Stimulated activated CD4-positive, alpha-beta T cell treated with anti-CD3 and anti-CD28 coated beads, Interleukin-4, amount 100 ng/mL, for 1 hour (primary cell): ENCODE results near the gene HPCAL1.

Experiments
- DNase-seq: peaks from one replicate; pipeline ENCODE4 v3.0.0-alpha.2; 2020

HPCAL1 gene

GRCh38 chr2:10392951-10393639 lies 90.4 kb downstream of the HPCAL1 start:
- no peak for DNase-seq

- DNase-seq = no peak
These were observed 90.9 kb downstream of the HPCAL1 start for GRCh38 chr2:10393640-10393982.

DNA sequence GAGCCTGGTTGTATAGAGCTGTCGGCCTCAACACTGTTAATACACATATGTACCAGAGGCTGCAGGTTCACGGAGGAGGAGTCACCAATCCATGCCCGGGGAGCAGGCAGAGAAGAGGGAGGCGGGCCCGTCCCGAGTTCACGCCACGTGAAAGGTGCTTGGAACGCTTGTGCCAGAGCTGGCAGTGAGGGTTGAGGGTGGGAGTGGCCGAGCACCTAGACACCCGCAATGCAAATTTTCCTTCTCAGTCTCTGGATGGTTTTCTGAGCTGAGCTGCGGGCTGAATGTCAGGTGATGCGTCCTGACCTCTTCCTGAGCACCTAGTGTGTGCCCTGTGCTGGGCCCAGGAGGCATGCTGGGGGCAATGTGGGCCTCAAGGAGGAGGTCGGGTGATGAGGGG lies 93.2 kb downstream of the HPCAL1 start:
- DNase-seq = no peak

GRCh38 chr2:10396464-10396863 lies 93.8 kb downstream of the HPCAL1 start:
- no peak for DNase-seq

DNA sequence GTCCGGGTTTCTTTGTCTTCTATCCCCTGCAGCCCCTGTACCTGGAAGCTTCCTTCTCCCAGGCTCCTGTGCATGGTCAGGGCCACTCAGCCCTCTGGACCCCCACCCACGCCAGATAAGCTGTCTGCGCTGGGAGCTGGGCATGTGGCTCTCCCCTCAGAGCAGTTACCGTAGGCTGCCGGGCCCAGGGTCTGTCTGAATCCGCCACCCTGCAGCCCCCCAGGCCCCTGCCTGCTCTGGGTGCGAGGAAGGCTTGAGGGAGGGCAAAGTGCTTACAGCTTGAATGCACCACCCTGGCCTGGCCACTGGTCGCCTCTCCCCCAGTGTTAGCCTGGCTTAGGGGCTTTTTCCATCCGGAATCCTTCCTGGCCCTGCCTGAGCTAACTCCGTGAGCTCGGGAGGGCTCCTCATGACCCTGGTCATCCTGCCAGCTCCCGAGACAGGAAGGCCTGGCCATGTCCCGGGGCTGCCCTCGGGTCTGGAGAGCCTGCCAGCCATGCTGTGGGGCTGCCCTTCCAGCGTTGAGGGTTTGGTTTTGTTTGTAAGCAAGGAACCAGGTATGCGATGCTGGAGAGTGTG lies 94.7 kb downstream of the HPCAL1 start:
- no peak for DNase-seq

DNA sequence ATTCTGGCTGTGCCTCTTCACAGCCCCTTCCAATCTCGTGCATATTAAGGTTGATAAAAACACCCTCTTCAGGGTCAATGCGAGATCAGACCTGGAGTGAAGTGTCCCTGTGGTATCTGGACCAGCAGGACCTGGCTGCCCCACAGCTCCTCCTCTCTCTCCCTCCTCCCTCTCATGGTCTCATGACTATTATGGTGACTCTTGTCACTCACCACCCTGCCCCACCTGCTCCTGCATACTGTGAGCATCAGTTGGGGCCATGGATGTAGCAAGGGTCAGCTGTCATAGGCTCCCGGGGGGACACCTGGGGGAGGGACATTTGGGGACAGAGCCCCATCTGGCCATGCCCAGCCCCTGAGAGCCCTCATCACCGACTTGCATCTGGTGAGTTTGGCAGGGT lies 95.2 kb downstream of the HPCAL1 start:
- DNase-seq = no peak

GRCh38 chr2:10398496-10398895 lies 95.8 kb downstream of the HPCAL1 start:
- DNase-seq = no peak

DNA sequence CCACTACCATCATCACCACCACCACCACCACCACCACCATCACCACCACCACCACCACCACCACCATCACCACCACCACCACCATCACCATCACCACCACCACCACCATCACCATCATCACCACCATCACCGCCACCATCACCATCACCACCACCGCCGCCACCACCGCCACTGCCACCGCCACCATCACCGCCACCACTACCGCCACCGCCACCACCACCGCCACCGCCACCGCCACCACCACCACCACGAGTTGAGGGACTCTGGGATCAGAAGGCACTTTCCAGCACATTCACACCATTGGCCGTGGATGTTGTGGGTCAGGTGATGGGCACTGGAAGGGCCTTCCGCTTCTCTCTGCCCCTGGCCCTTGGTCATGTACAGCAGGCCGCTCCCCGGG lies 96.7 kb downstream of the HPCAL1 start:
- no peak for DNase-seq

DNA sequence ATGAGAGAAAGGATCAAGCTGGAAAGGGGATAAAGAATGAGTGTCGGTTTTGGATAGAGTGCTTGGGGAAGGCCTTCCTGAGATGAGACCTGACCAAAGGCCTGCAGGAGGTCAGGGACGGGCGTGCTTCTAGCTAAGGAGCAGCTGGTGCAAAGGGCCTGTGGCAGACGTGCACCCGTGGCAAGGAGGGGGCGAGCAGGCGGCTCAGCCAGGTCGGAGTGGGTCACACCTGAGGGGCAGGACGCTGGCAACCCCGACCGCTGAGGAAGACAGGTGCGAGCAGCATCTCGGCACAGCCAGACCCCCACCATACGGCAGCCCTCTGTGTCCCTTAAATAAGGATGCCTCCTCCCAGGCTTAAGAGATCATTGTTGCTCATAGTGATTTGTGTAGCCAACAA lies 97.3 kb downstream of the HPCAL1 start:
- no peak for DNase-seq

- no peak for DNase-seq
These were observed 97.9 kb downstream of the HPCAL1 start for GRCh38 chr2:10400568-10400977.

DNA sequence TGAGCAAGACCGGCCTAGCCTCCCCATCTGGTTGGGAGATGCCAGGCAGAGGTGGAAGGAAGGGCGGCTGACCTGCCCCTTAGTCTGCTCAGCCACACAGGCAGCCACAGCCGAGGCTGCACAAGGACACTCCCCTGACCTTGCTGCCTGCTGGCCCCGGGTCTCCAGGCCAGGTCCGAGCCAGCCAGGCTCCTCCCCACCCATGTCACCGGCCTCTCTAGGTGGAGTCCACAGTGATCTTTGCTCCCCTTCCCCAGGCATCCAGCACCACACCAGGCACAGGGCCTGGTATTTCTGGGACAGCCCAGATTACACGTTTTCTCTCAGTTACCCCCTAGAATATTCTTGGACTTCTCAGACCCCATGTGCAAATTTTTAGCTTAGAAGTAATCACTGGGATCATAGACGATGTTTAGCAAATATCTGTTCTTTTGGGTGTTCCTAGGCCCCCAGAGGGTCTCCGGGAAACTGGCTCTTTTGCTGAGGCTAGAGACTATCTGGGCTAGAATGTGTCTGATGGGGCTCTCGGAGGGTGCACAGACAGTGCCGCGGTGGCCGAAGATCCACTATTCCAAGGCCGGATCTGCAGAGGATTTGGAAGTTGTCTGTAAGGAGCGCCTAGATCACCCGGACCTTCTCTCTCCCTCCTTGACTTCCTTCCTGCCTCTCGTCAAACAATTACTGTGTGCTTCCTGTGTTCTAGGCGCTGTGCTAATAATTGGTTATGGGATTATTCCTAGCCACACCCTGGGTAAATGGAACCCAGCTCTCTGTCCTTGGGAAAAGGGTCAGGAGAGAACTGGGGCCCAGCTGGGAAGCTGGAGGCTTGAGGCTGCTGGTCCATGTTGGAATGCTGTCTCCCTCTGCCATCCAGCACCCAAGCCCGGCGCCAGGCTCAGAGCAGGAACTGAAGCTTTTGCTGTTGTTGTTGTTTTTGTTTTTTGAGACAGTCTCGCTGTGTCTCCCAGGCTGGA lies 98.6 kb downstream of the HPCAL1 start:
- DNase-seq = no peak

DNA sequence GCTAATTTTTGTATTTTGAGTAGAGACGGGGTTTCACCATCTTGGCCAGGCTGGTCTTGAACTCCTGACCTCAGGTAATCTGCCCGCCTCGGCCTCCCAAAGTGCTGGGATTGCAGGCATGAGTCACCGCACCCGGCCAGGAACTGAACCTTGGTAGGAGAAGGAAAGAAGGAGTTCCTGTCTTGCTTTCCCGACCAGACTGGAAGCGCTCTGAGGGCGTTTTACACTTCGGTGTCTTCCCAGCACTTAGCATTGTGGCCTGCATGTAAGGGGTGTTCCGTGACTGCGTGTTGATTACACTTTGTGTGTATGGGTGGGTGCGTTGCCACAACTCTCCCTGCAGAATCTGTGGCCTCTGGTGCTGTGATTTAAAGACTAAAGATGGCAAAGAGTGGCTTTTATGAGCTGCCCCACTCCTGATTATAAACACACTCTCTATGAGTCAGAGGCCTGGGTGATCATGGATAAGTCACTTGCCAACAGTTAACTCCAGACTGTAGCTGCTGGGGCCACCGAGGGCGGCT lies 99.4 kb downstream of the HPCAL1 start:
- DNase-seq = no peak

DNA sequence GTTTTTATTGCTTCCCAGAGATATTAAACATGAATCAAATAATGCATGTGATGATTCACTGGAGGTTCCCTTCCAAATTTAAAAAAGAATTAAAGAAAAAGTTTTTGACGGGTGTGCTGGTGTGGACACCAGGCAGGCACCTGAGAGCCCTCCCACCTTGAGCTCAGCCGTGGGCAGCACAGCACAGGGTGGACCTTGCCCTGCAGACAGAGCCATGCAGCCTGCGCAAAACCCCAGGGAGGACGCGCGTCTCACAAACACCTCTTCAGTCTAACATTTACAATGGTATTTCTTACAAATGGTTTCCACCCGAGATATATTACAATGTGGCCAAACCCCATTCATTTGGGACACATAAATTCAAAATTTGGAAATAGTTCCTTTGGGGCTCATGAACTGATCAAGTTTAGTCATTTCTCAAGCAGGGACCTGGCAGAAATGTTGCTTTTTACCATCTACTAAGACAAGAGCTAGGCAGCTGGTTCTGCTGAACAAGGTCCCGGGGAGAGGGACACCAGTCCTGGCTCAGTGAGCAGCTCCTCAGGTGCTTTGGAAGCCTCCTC lies 100.0 kb downstream of the HPCAL1 start:
- DNase-seq = no peak

- no peak for DNase-seq
These were observed 101.8 kb downstream of the HPCAL1 start for GRCh38 chr2:10404324-10405143.

DNA sequence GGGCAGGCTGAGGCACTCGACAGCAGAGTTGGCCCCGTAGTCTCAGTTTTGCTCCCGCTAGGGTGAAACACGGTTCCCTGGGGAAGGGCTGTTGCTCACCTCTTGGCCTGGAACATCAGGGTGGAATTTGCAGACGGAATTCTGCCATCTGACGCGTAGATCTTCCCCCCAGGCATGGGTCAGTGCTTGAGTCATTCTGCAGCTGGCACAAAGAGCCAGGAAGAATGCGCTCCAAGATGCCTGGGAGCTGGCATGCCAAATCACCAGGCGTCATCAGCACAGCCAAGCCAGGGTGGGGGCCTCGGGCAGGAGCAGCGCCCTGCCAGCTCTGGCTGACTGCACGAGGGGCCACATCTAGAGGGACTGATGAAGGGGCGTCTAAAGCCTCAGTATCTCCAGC lies 102.7 kb downstream of the HPCAL1 start:
- DNase-seq = no peak

- no peak for DNase-seq
These were observed 103.3 kb downstream of the HPCAL1 start for GRCh38 chr2:10406016-10406415.

DNA sequence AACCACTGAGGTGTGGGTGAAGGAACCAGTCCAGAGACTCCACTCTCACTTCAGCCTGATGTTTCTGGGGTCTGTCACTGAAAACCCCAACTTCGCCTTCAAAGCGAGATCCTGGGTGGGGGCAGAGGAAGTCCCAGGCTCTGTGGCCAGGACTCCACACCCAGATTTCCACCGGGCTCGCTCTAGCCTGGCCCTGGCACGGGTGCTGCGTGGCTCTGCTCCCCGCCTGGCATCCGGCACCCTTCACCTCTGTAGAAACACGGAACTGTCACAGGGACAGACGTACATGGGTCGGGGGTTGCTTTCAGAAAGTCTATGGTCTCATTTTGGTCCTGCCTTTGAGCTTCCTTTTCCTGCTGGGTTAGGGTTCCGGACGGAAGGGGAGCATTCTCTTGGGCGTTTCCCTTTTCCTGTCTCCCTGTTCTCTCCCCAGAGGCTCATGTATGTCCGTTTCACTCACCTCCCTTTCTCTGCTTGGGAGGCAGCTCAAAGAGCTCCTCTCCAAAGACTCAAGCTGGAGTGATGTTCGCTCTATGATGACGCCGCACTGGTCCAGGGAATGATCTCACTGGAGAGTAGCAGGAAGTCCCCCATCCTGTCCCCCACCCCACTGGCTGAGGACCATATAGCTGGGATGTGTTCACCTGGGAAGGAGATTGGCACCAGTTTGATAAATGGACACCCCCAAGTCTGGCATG lies 103.9 kb downstream of the HPCAL1 start:
- no peak for DNase-seq

DNA sequence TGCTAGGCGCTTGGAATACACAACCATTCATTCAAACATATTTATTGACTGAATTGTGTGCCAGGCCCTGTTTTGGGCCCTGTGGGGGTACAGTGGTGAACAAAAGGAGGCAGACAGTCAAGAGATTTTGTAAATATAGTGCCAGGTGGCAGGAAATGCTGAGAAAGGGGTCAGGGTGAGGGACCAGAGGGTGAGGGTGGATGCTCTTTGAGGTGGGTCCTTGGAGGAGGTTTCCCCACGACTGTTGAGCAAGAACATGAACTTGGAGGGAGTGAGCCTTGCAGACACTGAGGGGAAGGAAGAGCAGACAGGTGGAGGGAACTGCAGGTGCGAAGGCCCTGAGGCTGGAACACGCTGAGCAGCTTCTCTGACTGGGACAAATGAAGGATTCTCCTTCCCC lies 104.7 kb downstream of the HPCAL1 start:
- DNase-seq = no peak

DNA sequence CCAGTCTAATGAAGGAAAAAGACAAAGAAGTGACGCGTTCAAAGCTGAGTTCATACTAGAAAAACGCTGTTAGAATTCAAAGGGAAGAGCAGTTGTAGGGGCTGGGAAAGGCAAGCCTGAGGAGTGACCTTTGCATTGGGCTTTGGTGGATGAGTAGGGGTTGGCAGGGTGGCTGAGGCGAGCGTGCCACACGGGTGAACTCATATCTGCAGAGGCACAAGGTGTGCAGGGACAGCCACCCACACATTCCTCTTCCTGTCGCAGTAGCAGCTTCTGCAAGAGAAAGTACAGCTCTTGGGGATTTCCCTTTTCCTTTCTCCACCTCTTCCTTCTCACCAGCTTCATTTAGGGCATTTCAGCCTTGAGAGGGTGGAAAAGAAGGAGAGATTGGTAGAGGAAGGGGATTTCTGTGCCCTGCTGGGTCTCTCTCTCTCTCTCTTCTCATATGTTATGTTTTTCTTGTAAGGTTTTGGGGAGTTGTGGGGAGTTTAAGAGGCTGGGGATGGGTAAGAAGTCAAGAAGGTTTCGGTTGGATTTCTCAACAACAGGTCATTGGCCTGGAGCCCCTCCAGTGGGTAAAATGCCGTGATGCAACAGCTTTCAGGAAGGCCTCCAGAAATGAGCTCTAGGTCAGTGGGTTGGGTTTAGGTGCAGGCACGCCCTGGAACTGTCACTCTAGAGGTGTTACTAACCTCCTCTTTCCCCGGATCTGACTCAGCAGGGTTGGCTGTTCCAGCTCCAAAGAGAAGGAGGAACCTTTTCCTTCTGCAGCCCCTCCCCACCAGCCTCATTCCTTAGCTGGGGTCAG lies 105.3 kb downstream of the HPCAL1 start:
- peak; percentile 53 for DNase-seq

- DNase-seq = peak; percentile 82
These were observed 106.2 kb downstream of the HPCAL1 start for GRCh38 chr2:10408649-10409579.
